ENCODE results near the gene CNPY2.

DNA sequence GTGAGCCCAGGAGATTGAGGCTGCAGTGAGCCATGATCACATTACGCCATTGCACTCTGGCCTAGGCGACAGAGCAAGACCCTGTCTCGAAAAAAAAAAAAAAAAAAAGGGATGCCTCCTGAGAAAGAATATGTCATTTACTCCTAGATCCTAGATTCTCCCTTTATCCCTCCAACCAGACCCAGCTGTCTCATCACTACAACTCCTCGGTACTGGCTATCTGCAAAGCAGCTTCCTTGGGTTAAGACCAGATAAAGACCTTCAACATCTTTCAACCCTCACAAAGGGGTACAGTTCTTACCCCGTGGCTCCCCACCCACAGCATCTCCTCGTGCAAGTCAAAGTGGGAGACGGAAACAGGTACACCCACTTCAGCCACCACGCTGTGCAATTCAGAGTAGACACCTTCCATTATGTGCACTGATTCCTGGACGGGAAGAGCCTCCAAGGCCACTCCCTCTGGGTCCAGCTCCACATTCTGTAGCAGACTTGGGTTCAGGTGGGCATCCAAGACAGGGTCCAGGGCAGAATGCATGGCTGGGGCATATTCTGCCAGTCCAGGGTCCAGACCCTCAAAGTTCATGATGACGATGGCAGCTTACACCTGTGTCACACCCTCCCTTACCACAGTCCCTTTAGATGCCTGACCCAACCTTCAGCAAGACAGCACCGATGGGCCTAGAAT lies 16.9 kb upstream of the CNPY2 start:
- TF ChIP-seq POLR2A (IDR thresholded peaks at IDR 0.05) (no peak), CTCF (IDR thresholded peaks at IDR 0.05) (no peak)

Measured in body of pancreas (tissue), 4 donors.